CD4-positive, alpha-beta T cell treated with Interleukin-1 beta for 1 hour (primary cell): ENCODE data around the gene NAXD.
"Not testable (repeated sequence)": the region's sequence is repeated elsewhere in the genome, so short reads cannot be mapped to it uniquely, and the experiment has no call there.

Source experiments
- DNase-seq, 2 donors: peaks; one replicate each; pipeline ENCODE4 v3.0.0-alpha.2; 2020 to 2022

Gene NAXD

GRCh38 chr13:110628952-110629701, 13.8 kb downstream of the NAXD start:
- no peak for DNase-seq

DNA sequence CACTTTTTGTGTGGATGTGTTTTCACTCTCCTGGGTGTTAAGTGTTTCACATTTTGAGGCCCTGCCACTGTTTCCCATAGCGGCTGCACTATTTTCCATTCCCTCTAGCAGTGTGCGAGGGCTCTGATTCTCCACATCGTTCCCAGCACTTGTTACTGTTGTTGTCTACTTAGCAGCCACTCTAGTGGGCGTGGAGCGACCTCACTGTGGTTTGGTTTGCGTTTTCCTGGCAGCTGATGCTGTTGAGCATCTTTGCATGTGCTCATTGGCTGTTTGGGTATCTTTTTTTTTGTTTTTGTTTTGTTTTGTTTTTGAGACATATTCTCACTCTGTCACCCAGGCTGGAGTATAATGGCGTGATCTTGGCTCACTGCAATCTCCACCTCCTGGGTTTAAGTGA, 14.4 kb downstream of the NAXD start:
- peak in 1 of 2 donors; percentile 24 for DNase-seq

- DNase-seq, result no peak
Measured at GRCh38 chr13:110630566-110631119, 15.3 kb downstream of the NAXD start.

DNA sequence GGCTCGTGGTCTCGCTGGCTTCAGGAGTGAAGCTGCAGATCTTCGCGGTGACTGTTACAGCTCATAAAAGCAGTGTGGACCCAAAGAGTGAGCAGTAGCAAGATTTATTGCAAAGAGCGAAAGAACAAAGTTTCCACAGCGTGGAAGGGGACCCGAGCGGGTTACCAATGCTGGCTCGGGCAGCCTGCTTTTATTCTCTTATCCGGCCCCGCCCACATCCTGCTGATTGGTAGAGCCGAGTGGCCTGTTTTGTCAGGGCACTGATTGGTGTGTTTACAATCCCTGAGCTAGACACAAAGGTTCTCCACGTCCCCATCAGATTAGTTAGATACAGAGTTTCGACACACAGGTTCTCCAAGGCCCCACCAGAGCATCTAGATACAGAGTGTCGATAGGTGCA, 16.9 kb downstream of the NAXD start:
- DNase-seq, result not testable (repeated sequence)

- no peak for DNase-seq
Measured at GRCh38 chr13:110633776-110634175, 18.4 kb downstream of the NAXD start.

DNA sequence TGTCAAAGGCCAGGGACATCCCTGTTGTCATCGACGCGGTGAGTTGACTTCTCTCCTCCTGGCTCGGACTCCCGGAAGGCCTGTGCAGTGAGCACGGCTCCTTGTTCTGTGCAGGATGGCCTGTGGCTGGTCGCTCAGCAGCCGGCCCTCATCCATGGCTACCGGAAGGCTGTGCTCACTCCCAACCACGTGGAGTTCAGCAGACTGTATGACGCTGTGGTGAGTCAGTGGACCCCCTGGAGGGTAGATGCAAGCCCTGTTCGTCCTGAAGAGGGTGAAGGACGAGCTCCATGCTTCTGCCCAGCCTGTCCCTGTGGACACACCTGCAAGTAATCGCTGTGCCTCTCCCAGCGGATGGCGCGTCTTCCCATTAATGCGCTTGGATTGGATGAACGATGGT, 19.2 kb downstream of the NAXD start:
- no peak for DNase-seq

DNA sequence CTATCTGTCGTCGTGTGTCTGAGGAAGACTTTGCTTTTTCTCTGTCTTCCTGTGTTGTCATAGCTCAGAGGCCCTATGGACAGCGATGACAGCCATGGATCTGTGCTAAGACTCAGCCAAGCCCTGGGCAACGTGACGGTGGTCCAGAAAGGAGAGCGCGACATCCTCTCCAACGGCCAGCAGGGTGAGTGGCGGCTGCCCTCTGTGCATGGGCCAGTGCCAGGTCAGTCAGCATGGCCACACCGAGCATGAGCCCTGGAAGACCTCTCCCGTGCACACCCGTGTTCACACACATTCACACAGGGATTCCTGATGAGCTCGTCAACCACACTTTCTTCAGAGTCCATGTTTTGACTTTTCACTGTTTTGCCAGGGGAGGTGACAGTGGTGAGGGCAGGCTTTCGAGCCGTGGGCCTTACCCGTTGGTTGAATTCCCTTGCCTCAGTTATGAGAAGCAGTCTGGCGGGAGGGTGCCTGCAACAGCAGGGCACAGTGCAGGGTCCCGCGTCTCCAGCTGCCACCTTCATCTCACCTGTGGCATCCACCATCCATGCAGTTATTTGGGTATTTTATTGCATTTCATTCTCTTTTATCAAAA, 20.2 kb downstream of the NAXD start:
- no peak for DNase-seq

DNA sequence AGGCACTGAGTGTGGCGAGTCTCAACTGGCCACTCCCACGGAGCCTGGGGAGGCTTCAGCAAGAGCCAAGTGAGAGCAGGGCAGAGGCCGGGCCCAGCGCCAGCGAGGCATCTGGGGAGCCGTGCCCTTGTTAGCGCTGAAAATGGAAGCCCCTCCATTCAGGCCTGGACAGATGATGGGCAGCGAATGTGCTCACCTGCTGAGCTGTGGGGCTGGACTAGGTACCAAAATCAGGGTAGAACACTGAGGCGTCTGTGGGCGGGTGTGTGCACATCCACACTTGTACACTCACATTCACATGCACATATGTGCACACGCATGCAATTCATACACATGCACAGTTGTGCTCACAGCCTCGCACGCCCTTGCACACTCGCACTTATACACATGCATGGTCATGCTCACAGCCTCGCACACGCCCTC, 20.7 kb downstream of the NAXD start:
- no peak for DNase-seq

DNA sequence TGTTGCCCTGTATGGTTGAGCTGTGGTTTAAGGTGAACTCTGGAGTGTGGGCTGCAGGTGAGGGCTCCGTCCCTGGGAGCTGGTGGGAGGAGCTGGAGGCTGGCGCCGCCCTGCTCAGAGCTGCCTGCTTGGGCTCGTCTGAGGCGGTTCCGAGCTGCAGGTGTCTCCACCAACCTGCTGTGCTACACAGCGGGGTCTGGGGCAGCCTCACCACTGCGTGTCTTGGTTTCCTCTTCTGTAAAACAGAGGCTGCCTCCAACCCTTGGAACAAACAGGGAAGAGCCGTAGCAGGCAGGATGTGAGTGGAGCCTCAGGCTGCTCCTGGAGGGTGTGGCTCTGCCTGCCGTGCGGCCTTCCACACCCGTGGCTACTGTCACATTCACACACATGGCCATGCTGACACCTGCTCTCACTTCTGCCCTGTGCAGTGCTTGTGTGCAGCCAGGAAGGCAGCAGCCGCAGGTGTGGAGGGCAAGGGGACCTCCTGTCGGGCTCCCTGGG, 21.4 kb downstream of the NAXD start:
- no peak for DNase-seq

GRCh38 chr13:110637275-110637674, 21.9 kb downstream of the NAXD start:
- DNase-seq, result no peak

DNA sequence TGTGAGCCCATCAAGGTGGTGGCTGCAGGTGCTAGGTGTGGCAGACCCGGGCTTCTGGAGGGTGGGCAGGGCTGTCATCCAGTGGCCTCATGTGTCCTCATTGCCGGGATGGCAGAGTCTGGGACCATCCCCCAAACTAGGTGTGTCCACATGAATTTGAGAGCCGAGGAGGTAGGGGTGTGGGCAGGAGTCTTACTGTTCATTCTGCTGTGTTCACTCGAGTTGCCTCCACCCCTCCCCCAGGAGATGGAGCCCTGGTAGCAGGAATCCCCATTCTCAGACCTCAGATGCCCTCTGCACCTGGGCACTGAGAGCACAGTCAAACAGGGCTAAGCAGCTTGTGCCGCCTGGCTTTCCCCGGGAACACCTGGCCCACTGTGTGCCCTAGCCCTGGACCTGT, 22.4 kb downstream of the NAXD start:
- no peak for DNase-seq

GRCh38 chr13:110638257-110638656, 22.9 kb downstream of the NAXD start:
- no peak for DNase-seq

DNA sequence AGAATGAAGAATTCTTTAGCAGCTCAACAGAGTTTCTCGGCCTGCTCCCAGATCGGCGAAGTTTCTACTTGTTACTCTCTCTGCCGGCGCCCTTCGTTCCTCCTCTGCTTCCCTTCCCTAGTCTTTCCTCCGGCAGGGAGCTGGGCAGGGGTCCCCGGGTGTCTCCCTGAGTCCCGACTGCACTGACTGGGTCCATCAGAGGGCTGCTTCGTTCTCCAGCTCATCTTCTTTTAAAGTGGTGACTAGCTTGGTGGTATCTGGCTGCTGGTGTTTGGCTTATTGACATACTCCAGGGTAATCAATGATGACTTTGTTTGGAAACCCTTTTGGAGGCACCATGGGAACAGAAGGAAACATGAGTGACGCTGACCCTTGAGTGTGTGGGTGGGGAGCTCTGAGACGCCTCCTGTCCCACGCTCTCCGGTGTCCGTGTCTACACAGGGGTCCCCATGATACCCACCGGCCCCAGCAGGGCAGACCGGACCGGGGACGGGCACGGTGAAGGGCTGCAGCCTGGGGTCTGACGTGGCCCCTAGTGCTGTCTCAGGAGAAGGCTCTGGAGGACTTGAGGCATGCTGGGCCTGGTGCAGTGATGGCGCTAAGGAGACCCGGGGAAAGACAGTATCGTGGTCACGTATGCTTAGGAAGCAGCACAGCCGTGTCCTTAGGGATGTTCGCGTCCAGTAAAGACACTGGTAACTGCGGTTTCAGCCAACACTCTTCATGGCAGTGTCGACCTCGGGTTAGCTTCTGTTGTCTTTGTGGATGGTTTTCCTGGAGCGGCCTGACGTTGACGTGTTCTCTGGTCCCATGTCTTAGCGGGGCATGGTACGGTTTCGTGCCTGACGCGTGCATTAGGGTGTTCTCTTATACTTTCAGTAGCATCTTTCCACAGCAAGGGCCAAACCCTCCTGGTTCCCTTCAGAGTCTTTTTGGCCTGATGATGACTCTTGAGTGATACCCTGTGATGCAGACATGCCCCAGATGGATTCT, 23.8 kb downstream of the NAXD start:
- no peak for DNase-seq

DNA sequence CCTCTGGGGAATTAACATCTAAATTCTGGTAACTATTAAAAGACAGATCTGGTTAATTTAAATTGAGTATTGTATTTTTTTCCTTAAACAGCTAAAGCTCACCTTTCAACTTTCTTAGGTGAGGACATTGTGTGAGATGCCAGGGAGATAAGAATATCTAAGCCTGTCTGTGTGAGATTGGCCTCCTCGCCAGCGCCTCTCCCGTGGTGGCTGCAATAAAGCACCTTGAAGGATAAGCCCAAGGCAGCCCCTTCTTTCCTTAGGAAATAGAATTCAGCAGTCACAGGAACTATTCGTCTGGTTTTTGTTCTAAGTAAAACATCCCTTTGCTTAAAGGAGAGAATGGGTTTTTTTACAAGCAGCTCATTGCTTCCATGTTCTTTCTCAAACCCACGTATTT, 24.6 kb downstream of the NAXD start:
- DNase-seq, result no peak

DNA sequence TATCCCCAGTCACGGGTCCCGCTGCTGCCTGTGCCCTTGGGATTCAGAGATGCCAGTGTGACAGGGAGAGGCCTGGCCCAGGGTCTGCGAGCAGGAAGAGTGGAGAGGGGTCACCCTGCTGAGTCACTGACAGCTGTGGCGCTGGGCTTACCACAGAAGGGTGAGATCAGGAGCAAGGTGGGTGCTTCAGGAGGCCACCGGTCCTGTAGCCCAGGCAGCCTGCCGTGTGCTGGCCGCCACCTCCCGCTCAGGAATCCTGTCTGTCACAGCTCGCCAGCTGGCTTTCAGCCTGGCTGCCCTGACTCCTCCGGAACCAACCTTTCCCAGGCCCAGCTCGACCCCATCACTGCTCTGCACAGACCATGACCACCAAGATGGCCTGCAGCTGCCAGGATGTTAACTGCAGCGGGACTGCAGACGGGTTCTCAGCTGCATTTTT, 25.3 kb downstream of the NAXD start:
- DNase-seq, result no peak

GRCh38 chr13:110641055-110642015, 26.0 kb downstream of the NAXD start:
- no peak for DNase-seq

GRCh38 chr13:110642291-110642981, 27.1 kb downstream of the NAXD start:
- DNase-seq, result no peak

DNA sequence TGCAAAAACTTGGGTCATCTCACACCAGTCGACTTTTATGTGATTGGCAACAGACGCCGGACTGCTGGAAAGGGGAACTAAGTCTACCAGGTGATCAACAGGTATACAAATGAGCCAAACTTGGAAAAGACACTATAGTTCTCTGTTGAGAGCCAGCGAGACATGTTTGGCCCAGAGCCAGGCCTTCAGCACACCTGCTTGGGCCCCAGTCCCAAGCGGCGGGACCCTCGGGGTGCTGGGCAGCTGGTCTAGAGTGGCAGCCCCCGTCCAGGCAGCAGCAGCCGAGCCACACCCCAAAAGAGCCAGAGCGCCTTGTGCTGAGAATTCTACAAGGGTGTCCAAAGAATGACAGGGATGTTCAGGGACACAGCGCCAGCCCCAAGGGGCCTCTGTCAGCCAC, 28.0 kb downstream of the NAXD start:
- no peak for DNase-seq

DNA sequence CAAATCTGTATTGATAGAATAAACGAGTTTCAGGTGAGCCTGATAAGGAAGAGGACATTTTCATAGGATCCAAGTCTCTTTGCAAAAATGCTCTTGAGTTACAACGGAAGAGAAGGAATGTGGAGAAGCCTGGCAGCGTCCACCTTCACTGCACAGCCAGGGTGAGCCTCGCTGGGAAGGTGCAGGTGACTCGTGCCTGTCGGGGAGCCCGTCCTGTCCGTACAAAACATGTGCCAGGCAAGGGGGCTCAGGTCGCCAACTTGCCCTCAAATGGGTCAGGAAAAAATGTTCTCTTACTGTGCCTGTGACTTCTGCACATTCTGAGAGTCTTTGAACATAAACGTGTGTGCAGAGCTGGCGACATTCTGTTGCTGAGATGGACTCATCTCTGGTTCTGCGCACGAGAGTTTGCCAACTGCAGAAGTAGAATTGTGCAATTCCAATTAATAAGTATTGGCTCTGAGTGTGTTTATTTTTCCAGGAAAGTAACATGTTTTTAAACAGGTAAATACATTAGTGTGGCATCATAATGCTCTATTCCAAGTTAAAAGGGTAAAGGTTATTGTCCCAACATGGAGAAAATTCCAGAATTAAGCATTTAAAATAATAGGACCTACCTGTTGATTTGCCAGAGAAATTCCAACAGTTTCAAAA, 28.6 kb downstream of the NAXD start:
- DNase-seq, result no peak

GRCh38 chr13:110644892-110645521, 29.7 kb downstream of the NAXD start:
- peak; percentile 56 to 80 for DNase-seq
